HuH-7 (cell line): Measurements from ENCODE around the gene TAF7.
"Not testable (repeated sequence)": the region's sequence is repeated elsewhere in the genome, so short reads cannot be mapped to it uniquely, and the experiment has no call there.

Experiments used
- DNase-seq: peaks from one replicate; pipeline ENCODE4 v3.0.0; 2011; ENCODE audit warnings: low spot score

The TAF7 gene, protein sequence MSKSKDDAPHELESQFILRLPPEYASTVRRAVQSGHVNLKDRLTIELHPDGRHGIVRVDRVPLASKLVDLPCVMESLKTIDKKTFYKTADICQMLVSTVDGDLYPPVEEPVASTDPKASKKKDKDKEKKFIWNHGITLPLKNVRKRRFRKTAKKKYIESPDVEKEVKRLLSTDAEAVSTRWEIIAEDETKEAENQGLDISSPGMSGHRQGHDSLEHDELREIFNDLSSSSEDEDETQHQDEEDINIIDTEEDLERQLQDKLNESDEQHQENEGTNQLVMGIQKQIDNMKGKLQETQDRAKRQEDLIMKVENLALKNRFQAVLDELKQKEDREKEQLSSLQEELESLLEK

DNA sequence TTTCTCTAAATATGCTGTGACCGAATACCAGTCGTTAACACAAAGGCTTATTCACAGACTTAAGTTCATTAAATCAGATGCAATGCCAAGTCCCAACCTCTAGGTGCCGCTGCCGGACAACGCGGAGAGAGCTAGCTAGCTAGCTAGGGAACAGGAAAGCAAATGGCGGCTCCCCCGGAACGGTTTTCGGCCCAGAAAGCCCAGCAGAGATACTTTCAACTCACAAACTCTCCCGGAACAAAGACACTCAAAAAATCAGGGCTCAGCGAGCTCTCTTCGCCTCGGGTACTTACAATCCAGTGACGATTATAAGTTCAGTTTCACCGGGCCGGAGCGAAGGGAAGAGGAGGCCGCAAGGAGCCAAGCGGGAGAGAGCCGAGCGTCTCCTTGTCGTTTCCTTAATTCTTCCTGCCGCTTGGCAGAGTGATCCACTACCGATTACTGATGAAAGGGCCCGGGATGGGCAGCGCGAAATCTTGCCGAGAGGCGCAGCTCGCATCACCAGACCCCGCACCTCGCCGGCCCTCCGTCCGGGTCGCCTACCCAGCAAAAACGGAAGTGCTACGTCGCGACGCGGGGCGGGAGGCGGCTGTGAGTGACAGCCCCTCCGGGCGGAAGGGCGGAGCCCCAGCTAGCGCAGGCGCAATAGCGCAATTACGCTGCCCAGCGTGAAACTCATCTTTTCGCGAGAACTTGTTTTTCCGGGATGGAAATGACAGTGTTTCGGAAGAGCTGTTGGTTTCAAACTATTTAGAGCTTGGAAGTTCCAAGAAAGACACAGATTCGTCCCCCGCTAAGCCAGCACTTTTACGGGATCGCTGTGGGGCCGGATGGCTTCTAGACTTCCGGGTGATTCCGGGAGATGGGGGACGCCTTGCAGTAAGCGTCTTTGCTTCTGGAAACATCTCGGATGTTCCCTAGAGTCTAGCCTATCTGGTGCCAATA lies at the start of gene TAF7:
TAF7 (minus strand) TSS at position 560 of the 945 bp plus-strand sequence. CDS start 740 bp downstream, outside the sequence.
- peak; percentile 83 for DNase-seq

DNA sequence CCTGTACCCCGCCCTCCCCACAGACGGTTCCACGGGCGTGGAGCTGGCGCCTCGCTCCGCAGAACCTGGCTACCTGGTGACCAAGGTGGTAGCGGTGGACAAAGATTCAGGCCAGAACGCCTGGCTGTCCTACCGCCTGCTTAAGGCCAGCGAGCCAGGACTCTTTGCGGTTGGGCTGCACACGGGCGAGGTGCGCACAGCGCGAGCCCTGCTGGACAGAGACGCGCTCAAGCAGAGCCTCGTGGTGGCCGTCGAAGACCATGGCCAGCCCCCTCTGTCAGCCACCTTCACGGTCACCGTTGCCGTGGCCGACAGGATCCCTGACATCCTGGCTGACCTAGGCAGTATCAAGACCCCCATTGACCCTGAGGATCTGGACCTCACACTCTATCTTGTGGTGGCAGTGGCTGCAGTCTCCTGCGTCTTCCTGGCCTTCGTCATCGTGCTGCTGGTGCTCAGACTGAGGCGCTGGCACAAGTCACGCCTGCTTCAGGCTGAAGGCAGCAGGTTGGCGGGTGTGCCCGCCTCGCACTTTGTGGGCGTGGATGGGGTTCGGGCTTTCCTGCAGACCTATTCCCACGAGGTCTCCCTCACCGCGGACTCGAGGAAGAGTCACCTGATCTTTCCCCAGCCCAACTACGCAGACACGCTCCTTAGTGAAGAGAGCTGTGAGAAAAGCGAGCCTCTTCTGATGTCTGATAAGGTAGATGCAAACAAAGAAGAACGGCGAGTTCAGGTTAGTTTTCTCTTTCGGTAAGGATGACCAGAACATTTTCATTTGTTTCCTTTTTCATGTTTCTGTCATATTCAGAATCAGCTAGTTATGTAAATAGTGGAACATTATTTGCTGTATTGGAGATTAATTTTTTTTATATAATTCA lies 45.7 kb upstream of the TAF7 start:
- no peak for DNase-seq

DNA sequence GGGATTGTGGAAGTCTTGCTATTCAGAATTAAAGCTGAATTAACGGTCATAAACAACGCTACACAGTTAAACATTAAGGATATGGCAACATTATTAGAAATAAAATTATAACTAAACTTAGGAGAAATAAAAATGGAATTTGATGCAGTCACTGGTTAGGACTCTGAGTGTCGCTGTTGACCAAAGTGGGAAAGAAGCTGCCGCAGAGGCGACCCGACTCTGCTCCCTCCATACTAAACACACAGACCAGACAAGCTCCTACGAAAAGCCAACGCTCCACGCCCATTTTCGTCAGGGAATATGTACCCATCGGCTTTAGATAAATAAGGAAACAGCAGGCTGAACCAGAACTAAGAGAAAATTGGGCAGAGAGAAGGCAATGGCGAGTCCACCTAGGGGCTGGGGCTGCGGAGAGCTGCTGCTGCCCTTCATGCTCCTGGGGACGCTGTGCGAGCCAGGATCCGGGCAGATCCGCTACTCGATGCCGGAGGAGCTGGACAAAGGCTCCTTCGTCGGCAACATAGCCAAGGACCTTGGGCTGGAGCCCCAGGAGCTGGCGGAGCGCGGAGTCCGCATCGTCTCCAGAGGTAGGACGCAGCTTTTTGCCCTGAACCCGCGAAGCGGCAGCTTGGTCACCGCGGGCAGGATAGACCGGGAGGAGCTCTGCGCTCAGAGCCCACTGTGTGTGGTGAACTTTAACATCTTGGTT lies 43.5 kb upstream of the TAF7 start, which contains the start of gene PCDHGA5:
PCDHGA5 (plus strand) TSS at position 211 of the 709 bp plus-strand sequence; CDS start at position 380, 169 bp downstream.
- no peak for DNase-seq

DNA sequence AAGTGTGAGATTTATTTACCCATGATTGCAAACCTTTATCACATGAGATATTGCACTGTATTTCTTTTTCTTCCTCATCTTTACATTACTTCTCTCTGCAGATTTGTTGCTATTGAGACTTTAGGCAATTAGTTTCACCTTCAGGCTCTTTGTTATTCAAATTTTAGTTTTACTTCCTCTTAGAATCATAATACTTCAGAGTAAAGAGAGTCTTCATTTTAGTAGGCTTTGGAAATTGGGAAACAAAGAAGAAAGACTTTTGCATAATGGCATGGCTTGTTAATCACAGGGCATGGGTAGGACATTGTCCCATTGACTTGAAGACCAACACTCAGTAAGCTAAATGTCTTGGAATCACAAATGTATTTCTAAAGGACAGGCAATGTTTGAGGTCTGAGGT lies 42.1 kb upstream of the TAF7 start:
- no peak for DNase-seq

DNA sequence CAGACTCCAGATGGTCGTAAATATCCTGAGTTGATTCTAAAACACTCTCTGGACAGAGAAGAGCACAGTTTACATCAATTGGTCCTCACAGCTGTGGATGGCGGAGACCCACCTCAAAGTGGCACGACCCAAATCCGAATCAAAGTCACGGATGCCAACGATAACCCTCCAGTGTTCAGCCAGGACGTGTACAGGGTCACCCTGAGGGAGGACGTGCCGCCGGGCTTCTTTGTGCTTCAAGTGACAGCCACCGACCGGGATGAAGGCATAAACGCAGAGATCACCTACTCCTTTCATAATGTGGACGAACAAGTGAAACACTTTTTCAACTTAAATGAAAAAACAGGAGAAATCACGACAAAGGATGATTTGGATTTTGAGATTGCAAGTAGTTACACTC lies 40.1 kb upstream of the TAF7 start:
- DNase-seq, result no peak

DNA sequence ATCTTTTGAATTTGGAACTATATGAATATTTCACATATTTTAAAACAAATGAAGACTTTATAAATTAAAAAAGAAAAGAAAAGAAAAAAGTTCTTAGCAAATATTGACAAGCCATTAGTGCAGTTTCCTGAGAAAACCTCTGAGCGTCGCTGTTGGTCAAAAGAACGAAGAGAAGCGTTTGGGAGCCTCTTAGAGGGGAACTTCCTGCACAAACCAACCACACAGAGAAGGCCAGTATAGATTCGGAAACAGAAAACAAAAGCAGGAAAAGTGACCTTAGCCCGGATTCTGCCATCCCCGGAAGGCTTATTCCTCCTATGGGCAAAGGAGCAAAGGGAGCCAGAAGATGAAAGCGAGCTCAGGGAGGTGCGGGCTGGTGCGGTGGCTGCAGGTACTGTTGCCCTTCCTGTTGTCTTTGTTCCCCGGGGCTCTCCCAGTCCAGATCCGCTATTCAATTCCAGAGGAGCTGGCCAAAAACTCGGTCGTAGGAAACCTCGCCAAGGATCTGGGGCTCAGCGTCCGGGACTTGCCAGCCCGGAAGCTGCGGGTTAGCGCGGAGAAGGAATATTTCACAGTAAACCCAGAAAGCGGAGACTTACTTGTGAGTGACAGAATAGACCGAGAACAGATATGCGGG lies 39.3 kb upstream of the TAF7 start, which contains the start of gene PCDHGB2:
PCDHGB2 (plus strand) TSS at position 205 of the 637 bp plus-strand sequence; CDS start at position 347, 142 bp downstream.
- DNase-seq, result peak; percentile 44

DNA sequence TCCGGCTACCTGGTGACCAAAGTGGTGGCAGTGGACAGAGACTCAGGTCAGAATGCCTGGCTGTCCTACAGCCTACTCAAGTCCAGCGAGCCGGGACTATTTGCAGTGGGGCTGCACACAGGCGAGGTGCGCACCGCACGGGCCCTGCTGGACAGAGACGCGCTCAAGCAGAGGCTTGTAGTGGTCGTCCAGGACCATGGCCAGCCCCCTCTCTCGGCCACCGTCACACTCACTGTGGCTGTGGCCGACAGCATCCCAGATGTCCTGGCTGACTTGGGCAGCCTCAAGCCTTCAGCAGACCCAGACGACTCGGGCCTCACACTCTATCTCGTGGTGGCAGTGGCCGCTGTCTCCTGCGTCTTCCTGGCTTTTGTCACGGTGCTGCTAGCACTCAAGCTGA lies 36.4 kb upstream of the TAF7 start:
- DNase-seq, result no peak

DNA sequence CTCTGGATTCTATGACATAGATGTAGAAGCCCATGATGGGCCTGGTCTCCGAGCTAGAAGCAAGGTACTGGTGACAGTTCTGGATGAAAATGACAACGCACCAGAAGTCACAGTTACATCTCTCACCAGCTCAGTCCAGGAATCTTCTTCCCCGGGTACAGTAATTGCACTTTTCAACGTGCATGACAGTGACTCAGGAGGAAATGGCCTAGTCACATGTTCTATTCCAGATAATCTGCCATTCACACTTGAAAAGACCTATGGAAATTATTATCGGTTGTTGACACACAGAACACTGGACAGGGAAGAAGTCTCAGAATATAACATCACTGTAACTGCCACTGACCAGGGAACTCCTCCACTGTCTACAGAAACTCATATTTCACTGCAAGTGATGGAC lies 35.5 kb upstream of the TAF7 start:
- no peak for DNase-seq

DNA sequence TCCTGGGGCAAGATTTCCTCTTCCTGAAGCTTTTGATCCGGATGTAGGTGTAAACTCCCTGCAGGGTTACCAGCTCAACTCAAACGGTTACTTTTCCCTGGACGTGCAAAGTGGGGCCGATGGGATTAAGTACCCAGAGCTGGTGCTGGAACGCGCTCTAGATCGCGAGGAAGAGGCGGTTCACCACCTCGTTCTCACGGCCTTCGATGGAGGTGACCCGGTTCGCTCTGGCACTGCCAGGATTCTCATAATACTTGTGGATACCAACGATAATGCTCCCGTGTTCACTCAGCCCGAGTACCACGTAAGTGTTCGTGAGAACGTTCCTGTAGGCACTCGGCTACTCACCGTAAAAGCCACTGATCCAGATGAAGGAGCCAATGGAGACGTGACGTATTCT lies 35.1 kb upstream of the TAF7 start:
- DNase-seq, result no peak

DNA sequence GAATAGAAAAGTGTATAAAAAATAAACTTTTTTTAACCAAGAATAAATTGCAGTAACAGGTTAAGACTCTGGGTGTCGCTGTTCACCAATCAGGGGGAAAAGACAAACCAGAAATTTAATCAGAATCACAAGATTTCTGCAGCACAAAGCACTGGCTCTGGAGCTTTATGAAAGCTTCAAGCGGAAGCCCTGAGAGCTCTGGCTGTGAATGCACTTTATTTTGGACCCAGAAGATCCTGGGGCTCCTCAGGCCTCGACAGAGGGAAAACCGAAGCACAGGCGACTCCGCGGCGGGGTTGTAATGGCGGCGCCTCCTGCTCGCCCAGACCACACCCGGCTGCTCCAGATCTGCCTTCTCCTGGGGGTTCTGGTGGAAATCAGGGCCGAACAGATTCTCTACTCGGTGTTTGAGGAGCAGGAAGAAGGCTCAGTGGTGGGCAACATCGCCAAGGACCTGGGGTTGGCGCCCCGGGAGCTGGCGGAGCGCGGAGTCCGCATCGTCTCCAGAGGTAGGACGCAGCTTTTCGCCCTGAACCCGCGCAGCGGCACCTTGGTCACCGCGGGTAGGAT lies 34.4 kb upstream of the TAF7 start, which contains the start of gene PCDHGA4:
PCDHGA4 (plus strand) TSS at position 122 of the 570 bp plus-strand sequence; CDS start at position 209, 87 bp downstream.
- DNase-seq, result no peak

DNA sequence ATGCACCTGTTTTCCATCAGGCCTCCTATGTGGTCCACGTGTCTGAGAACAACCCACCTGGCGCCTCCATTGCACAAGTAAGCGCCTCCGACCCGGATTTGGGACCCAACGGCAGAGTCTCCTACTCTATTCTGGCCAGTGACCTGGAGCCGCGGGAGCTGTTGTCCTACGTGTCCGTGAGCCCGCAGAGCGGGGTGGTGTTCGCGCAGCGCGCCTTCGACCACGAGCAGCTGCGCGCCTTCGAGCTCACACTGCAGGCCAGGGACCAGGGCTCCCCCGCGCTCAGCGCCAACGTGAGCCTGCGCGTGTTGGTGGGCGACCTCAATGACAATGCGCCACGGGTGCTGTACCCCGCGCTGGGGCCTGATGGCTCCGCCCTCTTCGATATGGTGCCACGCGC lies 31.0 kb upstream of the TAF7 start:
- no peak for DNase-seq

DNA sequence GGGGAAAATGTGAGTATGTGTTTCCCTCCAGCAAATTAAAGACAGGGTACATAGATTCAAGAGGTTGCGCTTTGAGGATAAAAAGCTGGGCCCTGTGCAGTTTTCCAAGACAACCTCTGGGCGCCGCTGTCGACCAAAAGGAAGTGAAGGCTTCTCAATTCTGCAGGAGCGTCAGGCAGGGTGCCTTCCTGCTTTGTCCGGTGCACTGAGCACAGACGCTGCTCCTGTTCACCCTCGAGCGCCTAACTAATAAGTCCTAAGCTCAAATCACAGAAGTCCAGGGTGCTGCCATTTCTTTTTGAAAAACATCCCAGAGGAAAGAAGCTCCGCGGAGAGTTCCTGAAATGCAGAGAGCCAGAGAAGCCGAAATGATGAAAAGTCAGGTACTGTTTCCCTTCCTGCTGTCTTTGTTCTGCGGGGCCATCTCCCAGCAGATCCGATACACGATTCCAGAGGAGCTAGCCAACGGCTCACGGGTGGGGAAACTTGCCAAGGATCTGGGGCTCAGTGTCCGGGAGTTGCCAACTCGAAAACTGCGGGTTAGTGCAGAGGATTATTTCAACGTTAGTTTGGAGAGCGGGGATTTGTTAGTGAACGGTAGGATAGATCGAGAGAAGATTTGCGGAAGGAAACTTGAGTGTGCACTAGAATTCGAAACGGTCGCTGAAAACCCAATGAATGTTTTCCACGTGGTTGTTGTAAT lies 29.5 kb upstream of the TAF7 start, which contains the start of gene PCDHGB1:
PCDHGB1 (plus strand) TSS at position 183 of the 703 bp plus-strand sequence; CDS start at position 345, 162 bp downstream.
- DNase-seq, result peak; percentile 87

DNA sequence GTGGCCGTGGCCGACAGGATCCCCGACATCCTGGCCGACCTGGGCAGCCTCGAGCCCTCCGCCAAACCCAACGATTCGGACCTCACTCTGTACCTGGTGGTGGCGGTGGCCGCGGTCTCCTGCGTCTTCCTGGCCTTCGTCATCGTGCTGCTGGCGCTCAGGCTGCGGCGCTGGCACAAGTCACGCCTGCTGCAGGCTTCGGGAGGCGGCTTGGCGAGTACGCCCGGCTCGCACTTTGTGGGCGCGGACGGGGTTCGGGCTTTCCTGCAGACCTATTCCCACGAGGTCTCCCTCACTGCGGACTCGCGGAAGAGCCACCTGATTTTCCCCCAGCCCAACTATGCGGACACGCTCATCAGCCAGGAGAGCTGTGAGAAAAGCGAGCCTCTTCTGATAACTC lies 25.4 kb upstream of the TAF7 start:
- not testable (repeated sequence) for DNase-seq

DNA sequence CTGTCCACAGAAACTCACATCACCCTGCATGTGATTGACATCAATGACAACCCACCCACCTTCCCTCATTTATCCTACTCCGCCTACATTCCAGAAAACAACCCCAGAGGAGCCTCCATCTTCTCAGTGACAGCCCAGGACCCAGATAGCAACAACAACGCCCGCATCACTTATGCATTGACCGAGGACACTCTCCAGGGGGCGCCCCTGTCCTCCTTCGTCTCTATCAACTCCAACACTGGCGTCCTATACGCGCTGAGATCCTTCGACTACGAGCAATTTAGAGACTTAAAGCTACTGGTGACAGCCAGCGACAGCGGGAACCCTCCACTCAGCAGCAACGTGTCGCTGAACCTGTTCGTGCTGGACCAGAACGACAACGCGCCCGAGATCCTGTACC lies 24.7 kb upstream of the TAF7 start:
- no peak for DNase-seq

DNA sequence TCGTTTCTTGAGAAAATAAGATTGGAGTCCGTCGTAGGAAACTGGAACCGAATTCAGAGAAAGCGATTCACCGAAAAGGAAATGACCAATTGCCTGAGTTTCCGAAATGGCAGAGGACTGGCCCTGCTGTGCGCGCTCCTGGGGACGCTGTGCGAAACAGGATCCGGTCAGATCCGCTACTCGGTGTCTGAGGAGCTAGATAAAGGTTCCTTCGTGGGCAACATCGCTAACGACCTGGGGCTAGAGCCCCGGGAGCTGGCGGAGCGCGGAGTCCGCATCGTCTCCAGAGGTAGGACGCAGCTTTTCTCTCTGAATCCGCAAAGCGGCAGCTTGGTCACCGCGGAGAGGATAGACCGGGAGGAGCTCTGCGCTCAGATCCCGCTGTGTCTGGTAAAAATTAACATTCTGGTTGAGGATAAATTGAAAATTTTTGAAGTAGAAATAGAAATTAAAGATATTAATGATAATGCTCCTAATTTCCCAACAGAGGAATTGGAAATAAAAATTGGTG lies 23.4 kb upstream of the TAF7 start:
- no peak for DNase-seq

DNA sequence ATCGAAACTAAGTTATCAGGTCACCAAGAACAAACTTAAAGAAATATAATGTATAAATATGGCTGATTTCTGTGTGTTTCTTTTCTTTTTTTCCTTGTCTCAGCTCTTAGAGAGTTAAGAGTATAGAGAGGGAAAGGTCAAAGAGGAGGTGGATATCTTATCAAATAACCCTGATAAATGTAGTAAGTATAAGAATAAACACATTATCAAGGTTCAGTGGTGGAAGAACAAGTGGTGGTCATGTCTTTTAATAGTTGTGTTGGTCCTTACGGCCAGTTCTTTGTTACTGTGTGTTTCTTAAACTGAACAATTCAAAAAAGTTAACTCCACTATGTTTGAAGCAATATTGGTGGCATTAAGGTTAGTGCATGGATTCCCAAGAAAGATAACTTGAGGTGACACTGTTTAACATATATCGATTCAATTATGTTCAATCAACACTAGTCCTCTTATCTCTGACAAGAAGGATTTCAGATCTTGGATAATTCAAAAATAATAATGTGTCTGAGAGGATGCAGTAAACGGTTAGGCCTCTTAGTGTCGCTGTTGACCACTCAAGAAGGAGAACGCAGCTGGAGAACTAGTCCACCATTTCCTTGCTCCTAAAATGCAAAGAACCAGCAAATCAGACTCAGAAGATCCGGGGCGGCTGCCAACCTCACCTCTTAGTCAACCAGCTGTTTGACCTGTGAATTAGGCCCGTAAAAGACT lies 22.8 kb upstream of the TAF7 start, which contains the start of gene PCDHGA3:
PCDHGA3 (plus strand) TSS at position 588 of the 711 bp plus-strand sequence. CDS start 205 bp downstream, outside the sequence.
- DNase-seq, result no peak

DNA sequence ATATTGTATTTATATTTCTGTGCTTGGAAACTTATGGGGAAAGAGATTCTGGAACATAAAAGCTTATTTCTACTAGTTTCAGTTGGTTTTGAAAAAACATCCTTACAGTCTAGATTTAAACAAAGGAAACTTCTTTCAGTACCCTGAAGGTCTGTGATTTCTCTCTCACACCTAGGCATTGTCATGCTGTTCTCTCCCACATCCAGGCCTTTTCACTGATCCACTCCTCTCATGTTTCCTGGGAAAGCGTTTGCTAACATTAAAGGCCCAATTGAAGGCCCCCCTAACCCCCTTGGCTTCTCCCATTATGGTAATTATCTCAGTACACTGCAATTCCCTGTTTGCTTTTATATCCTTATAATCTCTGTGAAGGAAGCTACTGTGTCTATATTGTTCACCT lies 22.2 kb upstream of the TAF7 start:
- DNase-seq, result no peak

DNA sequence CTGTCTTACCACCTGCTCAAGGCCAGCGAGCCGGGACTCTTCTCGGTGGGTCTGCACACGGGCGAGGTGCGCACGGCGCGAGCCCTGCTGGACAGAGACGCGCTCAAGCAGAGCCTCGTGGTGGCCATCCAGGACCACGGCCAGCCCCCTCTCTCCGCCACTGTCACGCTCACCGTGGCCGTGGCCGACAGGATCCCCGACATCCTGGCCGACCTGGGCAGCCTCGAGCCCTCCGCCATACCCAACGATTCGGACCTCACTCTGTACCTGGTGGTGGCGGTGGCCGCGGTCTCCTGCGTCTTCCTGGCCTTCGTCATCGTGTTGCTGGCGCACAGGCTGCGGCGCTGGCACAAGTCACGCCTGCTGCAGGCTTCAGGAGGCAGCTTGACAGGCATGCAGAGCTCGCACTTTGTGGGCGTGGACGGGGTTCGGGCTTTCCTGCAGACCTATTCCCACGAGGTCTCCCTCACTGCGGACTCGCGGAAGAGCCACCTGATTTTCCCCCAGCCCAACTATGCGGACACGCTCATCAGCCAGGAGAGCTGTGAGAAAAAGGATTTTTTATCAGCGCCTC lies 20.3 kb upstream of the TAF7 start:
- not testable (repeated sequence) for DNase-seq
